Cardiac fibroblast (primary cell): Measurements from ENCODE around the gene RARRES1.

Source experiments
- DNase-seq, 2 donors: peaks; one replicate each; pipeline versions ENCODE4 v3.0.0 to v3.0.0-alpha.2; 2010; ENCODE audit warnings: low read depth in 2 of 2
- H3K4me3 ChIP-seq, 2 donors: replicated peaks in 1 of 2; 1 replicate in 1 of 2; 2 replicates in 1 of 2; pipeline ENCODE4 v1.5.1; 2011; ENCODE audit warnings: low read depth in 2 of 2, low read length in 2 of 2, mild to moderate bottlenecking in 2 of 2, moderate library complexity in 1 of 2
- TF ChIP-seq, protein P1 (sequence below): IDR thresholded peaks from one replicate; pipeline ENCODE4 v1.5.1; 2011; ENCODE audit warnings: low read depth, mild to moderate bottlenecking, low read length, inconsistent platforms

Gene RARRES1

DNA sequence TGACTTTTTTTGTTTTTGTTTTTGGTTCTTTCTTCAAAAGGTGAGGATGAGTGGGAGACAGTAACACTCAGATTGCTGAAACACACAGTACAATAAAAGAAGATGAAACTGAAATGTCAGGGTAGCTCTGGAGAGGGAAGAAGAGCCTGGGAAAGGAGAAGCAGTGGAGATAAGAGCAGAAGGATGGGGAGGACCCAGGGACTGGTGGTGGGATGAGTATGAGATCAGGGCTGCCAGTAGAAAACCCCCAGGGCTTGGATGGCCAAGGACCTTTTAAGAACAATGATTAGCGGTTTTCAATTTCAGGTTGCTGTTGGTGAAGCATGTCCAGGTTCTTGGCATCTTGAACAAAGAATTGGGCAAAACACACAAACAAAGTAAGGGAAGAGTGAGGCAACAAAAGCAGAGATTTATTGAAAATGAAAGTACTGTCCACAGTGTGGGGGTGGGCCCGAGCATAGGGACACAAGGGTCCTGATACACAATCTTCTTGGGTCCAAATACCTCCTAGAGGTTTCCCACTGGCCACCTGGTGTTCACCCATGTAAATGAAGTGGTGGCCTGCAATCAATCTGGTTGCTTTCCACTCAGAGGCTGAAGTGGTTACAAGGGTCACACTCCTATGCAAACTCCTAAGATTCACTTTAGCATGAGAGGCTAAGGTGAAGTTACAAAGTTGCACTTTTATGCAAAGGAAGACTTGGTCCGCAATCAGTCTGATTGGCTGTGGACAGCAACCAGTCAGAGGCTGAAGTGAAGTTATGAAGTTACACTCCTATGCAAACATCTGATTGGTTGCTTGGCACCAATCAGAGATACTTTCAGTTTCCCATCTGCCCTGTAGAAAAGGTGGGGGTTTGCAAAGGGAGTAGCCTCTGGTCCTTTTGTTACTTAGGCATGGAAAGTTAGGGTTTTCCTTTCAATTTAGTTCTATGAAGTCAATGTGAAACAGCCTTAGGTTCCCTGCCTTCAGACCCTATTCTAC lies 43.5 kb upstream of the RARRES1 start:
- H3K4me3 ChIP-seq: no peak overlapping the region
- peak in 1 of 2 donors; percentile 18 for DNase-seq
- TF ChIP-seq, protein P1, sequence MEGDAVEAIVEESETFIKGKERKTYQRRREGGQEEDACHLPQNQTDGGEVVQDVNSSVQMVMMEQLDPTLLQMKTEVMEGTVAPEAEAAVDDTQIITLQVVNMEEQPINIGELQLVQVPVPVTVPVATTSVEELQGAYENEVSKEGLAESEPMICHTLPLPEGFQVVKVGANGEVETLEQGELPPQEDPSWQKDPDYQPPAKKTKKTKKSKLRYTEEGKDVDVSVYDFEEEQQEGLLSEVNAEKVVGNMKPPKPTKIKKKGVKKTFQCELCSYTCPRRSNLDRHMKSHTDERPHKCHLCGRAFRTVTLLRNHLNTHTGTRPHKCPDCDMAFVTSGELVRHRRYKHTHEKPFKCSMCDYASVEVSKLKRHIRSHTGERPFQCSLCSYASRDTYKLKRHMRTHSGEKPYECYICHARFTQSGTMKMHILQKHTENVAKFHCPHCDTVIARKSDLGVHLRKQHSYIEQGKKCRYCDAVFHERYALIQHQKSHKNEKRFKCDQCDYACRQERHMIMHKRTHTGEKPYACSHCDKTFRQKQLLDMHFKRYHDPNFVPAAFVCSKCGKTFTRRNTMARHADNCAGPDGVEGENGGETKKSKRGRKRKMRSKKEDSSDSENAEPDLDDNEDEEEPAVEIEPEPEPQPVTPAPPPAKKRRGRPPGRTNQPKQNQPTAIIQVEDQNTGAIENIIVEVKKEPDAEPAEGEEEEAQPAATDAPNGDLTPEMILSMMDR: no peak

- TF ChIP-seq, protein P1: no peak
- DNase-seq: peak in 1 of 2 donors; percentile 61
- no peak overlapping the region for H3K4me3 ChIP-seq
Observed at GRCh38 chr3:158774965-158775364, 42.7 kb upstream of the RARRES1 start.

- peak; percentile 76 to 93 for DNase-seq
Observed at GRCh38 chr3:158773845-158774830, 41.9 kb upstream of the RARRES1 start.

GRCh38 chr3:158773166-158773565 lies 40.9 kb upstream of the RARRES1 start:
- H3K4me3 ChIP-seq: no peak overlapping the region
- DNase-seq: no peak
- TF ChIP-seq, protein P1: no peak

More at GRCh38 chr3:158773845-158774830, 41.9 kb upstream of the RARRES1 start:
- TF ChIP-seq, protein P1: no peak
- H3K4me3 ChIP-seq: no peak overlapping the region

DNA sequence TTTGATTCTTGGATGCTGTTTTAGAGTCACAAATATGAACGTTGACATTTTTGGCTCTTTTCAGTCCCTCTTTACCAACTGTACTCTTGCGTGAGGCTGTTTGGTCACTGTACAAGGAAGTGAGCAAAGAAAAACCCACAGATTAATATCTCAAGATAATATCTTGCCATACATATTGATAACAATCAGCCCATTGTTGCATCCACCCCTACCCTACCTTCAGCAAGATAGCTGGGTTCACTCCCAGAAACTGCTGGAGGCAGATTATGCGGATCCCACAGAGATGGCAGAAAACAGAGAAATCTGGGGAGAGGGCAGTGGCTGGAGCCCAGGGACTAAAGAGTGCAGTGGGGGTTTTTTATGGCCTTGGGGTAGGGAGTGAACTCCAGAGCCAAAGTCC lies 39.7 kb upstream of the RARRES1 start:
- TF ChIP-seq, protein P1: no peak
- DNase-seq: no peak
- no peak overlapping the region for H3K4me3 ChIP-seq

DNA sequence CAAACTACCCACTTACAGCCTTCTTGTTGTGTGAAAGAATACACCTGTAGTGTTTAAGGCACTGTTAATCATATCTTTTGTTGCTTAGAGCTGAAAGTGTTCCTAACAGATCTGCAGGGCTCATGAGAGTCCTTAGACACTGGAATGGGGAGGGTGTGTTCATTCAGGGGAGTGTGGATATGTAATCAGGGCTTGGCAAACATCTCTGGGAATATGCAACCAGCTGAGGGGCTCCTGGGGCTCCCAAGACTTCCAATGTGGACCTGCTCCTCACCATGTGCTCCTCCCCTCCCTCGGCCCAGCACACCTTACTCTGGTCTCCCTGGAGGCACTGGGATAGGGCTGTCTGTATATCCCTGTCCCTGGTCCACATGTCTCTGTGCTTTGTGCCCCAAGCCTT lies 39.3 kb upstream of the RARRES1 start:
- TF ChIP-seq, protein P1: no peak
- no peak overlapping the region for H3K4me3 ChIP-seq
- no peak for DNase-seq
